Liver (tissue), 3 donors: ENCODE measurements around the gene FRMD4A.

ENCODE experiments used
- CTCF ChIP-seq: fragments of 150-350 bp; IDR thresholded peaks from 2 replicates; pipeline ENCODE4 v1.5.1; 2017; ENCODE audit warnings: improper control_type of control experiment, low read depth, low read length; ENCODE audit not compliant: missing input control
- EGR1 ChIP-seq, 2 donors: IDR thresholded peaks; 2 replicates each; pipeline ENCODE4 v1.6.1; 2016 to 2018; ENCODE audit warnings: antibody characterized with exemption in 2 of 2, low read depth in 2 of 2
- FOXA1 ChIP-seq: IDR thresholded peaks from 2 replicates; pipeline ENCODE4 v1.6.1; 2016; ENCODE audit warnings: antibody characterized with exemption
- FOXA2 ChIP-seq: IDR thresholded peaks from 2 replicates; pipeline ENCODE4 v1.6.1; 2016; ENCODE audit warnings: antibody characterized with exemption
- GABPA ChIP-seq, 2 donors: IDR thresholded peaks in 1 of 2; conservative IDR thresholded peaks in 1 of 2; 2 replicates each; pipeline ENCODE4 v1.6.1; 2016; ENCODE audit warnings: antibody characterized with exemption in 2 of 2, mild to moderate bottlenecking in 1 of 2, moderate library complexity in 1 of 2
- HNF4G ChIP-seq: IDR thresholded peaks from 2 replicates; pipeline ENCODE4 v1.6.1; 2016; ENCODE audit warnings: antibody characterized with exemption
- JUND ChIP-seq, 2 donors: IDR thresholded peaks; 2 replicates each; pipeline ENCODE4 v1.6.1; 2016; ENCODE audit warnings: antibody characterized with exemption in 2 of 2
- MAX ChIP-seq: IDR thresholded peaks from 2 replicates; pipeline ENCODE4 v1.6.1; 2016; ENCODE audit warnings: antibody characterized with exemption
- RAD21 ChIP-seq, 2 donors: IDR thresholded peaks; 2 replicates each; pipeline ENCODE4 v1.6.1; 2016; ENCODE audit warnings: antibody characterized with exemption in 2 of 2, mild to moderate bottlenecking in 2 of 2
- RXRA ChIP-seq, 2 donors: IDR thresholded peaks; 2 replicates each; pipeline ENCODE4 v1.6.1; 2017 to 2018; ENCODE audit warnings: antibody characterized with exemption in 2 of 2, mild to moderate bottlenecking in 1 of 2
- TAF1 ChIP-seq: conservative IDR thresholded peaks from 2 replicates; pipeline ENCODE4 v1.6.1; 2016; ENCODE audit warnings: antibody characterized with exemption, mild to moderate bottlenecking
- YY1 ChIP-seq: IDR thresholded peaks from 2 replicates; pipeline ENCODE4 v1.6.1; 2016; ENCODE audit warnings: antibody characterized with exemption, mild to moderate bottlenecking
- TF ChIP-seq, protein P1 (sequence below): IDR thresholded peaks from 2 replicates; pipeline ENCODE4 v1.6.1; 2016; ENCODE audit warnings: antibody characterized with exemption, mild to moderate bottlenecking
- donor health status: healthy.
- donor health status: healthy.

DNA sequence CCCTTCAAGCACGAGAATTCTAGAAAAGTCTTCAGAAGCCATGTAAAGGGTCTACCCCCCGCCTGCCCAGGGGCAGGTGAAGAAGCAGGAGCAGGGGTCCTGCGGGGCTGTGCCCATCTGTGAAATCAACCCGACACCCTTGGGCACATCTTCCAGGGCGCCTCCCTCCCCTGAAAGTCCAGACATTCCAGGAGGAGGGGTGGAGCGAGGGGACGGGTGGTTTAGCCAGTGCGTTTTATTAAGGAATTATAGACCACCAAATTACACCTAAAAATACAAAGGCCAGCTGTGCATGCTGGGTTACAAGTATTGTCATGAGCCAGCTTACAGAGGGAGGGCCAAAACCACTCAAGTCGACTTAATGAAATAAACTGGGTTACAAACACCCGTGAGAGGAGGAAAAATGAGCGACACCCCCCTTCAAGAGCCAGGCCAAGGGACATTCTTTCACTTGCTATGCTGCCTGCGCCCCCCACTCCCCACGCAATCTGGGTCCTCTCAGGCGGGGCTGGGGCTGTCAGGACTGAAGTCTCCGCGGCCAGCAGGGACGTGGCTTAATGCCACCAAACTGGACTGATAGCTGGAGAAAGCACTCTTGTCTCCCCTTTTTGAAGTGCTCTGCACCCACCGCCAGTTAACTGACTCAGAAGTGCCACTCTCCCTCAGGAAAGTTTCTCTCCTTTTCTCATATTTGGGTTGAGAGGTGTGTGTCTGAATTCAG is 360.3 kb downstream of the FRMD4A start:
- TF ChIP-seq, protein P1, sequence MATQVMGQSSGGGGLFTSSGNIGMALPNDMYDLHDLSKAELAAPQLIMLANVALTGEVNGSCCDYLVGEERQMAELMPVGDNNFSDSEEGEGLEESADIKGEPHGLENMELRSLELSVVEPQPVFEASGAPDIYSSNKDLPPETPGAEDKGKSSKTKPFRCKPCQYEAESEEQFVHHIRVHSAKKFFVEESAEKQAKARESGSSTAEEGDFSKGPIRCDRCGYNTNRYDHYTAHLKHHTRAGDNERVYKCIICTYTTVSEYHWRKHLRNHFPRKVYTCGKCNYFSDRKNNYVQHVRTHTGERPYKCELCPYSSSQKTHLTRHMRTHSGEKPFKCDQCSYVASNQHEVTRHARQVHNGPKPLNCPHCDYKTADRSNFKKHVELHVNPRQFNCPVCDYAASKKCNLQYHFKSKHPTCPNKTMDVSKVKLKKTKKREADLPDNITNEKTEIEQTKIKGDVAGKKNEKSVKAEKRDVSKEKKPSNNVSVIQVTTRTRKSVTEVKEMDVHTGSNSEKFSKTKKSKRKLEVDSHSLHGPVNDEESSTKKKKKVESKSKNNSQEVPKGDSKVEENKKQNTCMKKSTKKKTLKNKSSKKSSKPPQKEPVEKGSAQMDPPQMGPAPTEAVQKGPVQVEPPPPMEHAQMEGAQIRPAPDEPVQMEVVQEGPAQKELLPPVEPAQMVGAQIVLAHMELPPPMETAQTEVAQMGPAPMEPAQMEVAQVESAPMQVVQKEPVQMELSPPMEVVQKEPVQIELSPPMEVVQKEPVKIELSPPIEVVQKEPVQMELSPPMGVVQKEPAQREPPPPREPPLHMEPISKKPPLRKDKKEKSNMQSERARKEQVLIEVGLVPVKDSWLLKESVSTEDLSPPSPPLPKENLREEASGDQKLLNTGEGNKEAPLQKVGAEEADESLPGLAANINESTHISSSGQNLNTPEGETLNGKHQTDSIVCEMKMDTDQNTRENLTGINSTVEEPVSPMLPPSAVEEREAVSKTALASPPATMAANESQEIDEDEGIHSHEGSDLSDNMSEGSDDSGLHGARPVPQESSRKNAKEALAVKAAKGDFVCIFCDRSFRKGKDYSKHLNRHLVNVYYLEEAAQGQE = no peak
- no peak for TF ChIP-seq CTCF
- TF ChIP-seq RAD21 (IDR thresholded peaks at IDR 0.05) = no peak
- TF ChIP-seq YY1 = no peak
- TF ChIP-seq TAF1 = no peak
- no peak for TF ChIP-seq MAX
- TF ChIP-seq FOXA2 = no peak
- TF ChIP-seq FOXA1 = no peak
- no peak for TF ChIP-seq GABPA (IDR thresholded peaks at IDR 0.05 in 1 of 2, conservative IDR thresholded peaks at IDR 0.05 in 1 of 2)
- no peak for TF ChIP-seq RXRA (IDR thresholded peaks at IDR 0.05)
- TF ChIP-seq EGR1 (IDR thresholded peaks at IDR 0.05; ENCODE audit: low read depth in 2 of 2) = no peak
- no peak for TF ChIP-seq HNF4G
- TF ChIP-seq JUND (IDR thresholded peaks at IDR 0.05) = no peak
